Measurements from ENCODE around the gene CHERP.
"Not testable (repeated sequence)": the region's sequence is repeated elsewhere in the genome, so short reads cannot be mapped to it uniquely, and the experiment has no call there.

CHERP gene

DNA sequence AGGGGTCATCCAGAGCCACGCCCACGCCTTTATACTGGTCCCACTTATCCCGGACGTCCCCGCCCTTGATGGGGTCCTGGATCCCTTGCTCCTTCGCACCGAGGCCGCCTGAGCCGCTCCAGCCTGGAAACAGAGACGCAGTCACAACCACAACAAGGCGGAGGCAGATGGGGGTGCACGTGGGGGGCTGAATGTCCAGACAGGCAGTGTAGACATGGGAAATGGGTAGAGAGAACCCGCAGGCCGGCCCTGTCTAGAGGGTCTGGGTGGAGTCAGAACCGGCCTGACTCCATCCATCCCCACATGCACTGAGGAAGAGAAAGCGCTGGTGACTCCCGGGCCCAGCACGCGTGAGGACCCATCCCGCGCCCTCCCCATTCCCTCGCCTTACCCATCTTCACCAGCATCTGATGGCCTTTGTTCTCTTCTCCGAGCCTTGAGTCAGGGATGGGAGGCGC lies 23.0 kb downstream of the CHERP start:
- no peak for DNase-seq

- no peak for DNase-seq
These were observed 23.6 kb downstream of the CHERP start for GRCh38 chr19:16518483-16519229.

DNA sequence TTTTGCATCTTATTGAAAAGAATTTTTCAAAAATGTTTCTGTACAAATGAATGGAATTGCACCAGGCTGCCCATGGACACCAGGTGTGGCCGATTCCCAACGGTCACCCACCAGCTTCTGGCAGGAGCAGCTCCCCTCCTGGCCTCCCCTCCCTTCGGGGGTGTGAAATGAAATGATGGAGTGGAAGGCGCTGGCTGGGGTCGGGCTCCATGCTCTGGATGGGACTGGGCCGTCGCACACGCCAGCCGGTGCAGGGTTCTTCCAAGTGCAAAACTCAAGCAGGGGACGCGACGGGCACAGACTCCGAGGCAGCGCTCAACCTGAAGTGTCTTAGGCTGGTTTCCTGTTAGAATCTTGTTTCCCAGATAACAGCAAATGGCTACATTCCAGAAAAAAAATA lies 24.2 kb downstream of the CHERP start:
- DNase-seq: no peak

DNA sequence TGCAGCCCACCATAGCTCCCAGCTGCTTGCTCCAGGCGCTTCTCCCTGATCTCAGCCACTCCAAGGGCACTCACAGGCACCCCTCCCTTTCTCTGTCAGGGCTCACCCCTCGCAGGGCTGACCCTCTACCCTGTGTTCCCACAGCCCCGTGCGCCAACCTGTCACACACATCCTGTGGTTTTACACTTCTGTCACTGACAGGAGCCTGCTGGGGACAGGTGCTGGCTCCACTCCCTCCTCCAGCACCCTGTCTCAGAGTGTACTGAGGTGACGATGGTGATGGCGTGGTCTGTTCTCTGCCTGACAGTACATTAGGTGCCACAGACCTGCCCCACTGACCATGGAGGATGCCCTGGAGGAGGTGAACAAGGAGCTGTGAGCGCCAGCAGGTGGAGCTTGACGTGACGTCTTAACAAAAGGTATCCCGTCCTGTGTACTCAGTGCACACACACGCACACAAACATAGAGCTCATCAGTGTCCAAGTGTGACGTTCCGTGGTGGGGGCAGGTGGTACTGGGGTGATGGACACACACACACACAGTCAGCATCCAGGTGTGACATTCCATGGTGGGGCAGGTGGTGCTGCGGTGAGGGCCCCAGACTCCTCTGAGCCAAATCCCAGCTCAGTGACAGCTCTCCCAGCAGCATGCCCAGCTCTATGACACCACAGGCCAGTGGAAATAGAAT lies 25.2 kb downstream of the CHERP start:
- DNase-seq: no peak

DNA sequence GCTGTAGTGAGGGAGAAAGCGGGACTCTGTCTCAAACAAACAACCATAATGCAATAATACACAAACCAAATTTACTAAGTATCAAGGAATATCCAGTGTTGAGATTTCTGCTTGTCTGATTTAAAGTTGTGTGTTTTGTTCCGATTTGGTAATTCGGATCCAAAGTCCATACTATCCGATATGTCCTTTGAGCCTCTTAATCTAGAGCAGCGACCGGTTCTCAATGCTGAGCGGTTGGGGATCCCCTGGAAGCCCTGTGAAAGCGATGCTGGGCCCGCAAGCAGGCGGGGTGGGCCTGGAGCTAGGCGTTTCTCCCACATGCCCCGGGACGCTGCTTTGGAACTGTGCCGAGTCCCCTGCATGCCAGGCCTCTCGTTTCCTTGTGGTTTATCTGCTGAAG lies 25.9 kb downstream of the CHERP start:
- no peak for DNase-seq

- no peak for DNase-seq
These were observed 27.7 kb downstream of the CHERP start for GRCh38 chr19:16514383-16515019.

GRCh38 chr19:16512611-16513010 lies 29.6 kb downstream of the CHERP start:
- not testable (repeated sequence) for DNase-seq

GRCh38 chr19:16509141-16510061 lies 32.8 kb downstream of the CHERP start:
- no peak for DNase-seq

DNA sequence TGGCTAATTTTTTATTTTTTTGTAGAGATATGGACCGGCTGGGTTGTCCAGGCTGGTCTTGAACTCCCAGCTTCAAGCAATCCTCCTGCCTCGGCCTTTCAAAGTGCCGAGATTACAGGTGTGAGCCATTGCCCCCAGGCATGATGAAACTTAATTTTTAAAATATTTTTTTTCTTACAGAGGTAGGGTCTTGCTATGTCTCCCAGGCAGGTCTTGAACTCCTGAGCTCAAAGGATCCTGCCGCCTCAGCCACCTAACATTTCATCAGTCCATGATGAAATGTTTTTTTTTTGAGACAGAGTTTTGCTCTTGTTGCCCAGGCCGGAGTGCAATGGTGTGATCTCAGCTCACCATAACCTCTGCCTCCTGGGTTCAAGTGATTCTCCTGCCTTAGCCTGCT lies 33.7 kb downstream of the CHERP start:
- no peak for DNase-seq

DNA sequence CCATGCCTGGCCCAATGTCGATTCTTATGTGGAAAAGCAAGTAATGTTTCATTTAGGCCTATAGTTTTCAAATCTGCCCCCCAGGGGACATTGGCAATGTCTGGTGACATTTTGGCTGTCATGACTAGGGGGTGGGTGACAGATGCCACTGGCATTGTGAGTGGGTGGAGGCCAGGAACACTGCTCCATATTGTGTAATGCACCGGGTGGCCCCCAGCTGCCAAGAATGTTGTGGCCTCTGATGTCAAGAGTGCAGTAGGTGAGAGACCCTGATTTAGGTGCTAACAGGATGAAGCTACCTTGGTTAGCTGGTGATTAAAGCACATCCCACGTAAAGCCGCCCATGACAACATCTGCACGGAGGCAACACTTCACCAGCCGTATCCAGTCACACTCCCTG lies 35.3 kb downstream of the CHERP start:
- DNase-seq: no peak

- DNase-seq: not testable (repeated sequence)
These were observed 36.1 kb downstream of the CHERP start for GRCh38 chr19:16506161-16506560.

GRCh38 chr19:16504271-16504670 lies 38.0 kb downstream of the CHERP start:
- no peak for DNase-seq

- DNase-seq: no peak
These were observed 44.4 kb downstream of the CHERP start for GRCh38 chr19:16497837-16498236.

GRCh38 chr19:16497042-16497441 lies 45.2 kb downstream of the CHERP start:
- DNase-seq: no peak

GRCh38 chr19:16496613-16496983 lies 45.6 kb downstream of the CHERP start:
- peak; percentile 56 for DNase-seq

- peak; percentile 99 for DNase-seq
These were observed 46.1 kb downstream of the CHERP start, which contains the start of the genes C19orf44 and CALR3 for GRCh38 chr19:16495982-16496612. Gene C19orf44 (plus strand): TSS chr19:16496394. CDS start chr19:16500793, 4,399 bp downstream. Gene CALR3 (minus strand): TSS chr19:16496167. CDS start chr19:16496129, 38 bp downstream.

- not testable (repeated sequence) for DNase-seq
These were observed 55.8 kb downstream of the CHERP start for GRCh38 chr19:16486476-16486875.

DNA sequence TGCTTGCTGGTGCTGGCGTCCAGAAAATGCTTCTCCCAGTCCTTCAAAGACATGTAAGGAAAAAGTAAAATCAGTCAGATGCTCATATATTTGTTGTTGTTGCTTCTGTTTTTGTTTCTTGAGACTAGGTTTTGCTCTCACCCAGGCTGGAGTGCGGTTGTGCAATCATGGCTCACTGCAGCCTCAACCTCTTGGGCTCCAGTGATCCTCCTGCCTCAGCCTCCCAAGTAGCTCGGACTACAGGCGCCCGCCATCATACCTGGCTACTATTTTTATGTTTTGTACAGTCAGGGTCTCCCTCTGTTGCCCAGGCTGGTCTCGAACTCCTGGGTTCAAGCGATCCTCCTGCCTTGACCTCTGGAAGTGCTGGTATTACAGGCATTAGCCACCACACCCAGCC lies 59.5 kb downstream of the CHERP start:
- DNase-seq: no peak

DNA sequence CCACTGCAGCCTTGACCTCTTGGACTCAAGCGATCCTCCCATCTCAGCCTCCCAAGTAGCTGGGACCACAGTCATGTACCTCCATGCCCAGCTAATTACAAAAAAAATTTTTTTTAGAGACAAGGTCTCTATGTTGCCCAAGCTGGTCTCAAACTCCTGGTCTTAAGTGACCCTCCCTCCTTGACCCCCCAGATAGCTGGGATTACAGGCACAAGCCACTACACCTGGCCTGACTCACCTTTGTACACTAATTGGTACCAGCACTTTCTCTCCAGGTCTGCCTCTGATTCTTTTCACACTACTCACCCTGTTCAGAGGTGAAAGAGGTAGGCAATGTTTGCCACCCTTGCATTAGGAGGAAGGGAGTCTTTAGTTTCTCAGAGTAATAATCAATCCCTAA lies 64.9 kb downstream of the CHERP start:
- DNase-seq: no peak

DNA sequence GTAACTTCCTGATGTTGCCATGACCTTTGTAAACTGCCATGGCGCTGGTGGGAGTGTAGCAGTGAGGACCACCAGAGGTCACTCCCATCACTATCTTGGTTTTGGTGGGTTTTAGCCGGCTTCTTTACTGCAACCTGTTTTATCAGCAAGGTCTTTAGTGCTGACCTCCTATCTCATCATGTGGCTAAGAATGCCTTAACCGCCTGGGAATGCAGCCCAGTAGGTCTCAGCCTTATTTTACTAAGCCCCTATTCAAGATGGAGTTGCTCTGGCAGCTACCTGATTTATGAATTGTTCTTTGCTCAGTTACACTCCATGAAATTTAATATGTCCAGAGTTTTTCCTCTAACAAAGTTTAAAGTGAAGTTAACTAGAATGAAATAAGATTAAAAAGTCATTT lies 65.8 kb downstream of the CHERP start:
- DNase-seq: no peak

DNA sequence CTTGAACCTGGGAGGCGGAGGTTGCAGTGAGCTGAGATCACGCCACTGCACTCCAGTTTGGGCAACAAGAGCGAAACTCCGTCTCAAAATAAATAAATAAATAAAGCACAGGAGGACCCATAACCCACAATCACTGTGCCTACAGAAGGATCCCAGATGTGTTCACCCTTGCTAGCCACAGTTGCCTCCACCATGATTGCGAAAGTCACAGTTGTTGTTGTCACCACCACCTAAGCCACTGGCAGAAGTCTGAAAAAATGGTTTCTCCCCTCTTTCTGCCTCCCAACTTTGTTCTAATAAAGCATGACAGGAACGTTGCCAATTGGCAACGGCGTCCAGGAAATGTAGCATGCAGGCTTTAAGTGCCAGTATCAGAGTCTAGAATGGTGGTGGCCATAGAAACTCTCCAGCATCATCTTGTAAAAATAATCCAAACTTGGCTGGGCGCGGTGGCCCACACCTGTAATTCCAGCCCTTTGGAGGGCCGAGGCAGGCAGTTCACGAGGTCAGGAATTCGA lies 68.3 kb downstream of the CHERP start:
- no peak for DNase-seq

DNA sequence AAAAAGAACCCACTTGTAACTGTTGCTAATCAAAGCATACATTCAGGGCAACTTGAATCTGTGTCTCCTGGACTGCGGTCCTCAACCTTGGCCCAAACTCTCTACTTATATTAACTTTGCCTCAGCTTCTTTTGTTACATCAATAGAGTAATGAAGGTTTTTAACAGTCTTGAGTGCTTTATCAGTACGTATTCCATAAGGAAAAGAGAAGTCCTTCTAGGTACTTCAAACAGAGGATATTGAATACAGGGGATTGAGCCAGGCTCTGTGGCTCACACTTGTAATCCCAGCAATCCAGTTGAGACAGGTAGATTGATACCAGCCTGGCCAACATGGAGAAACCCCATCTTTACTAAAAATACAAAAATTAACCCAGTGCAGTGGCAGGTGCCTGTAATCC lies 69.2 kb downstream of the CHERP start:
- no peak for DNase-seq
